Embryonic facial prominence (tissue), 1 donor: ENCODE results near the gene FAM200A.
"Not testable (repeated sequence)": the region's sequence is repeated elsewhere in the genome, so short reads cannot be mapped to it uniquely, and the experiment has no call there.

Source experiments
- DNase-seq: peaks from one replicate; pipeline ENCODE4 v3.0.0-alpha.2; 2016; ENCODE audit errors: extremely low spot score

The FAM200A gene

GRCh38 chr7:99504281-99504602 lies 47.7 kb downstream of the FAM200A start:
- peak; percentile 95 for DNase-seq

- DNase-seq = not testable (repeated sequence)
These were observed 50.7 kb downstream of the FAM200A start for GRCh38 chr7:99501236-99501635.

GRCh38 chr7:99500637-99501009 lies 51.3 kb downstream of the FAM200A start:
- no peak for DNase-seq

GRCh38 chr7:99499721-99500636 lies 51.9 kb downstream of the FAM200A start, which contains the start of gene ZNF394:
Gene ZNF394, minus strand, starts transcription at chr7:99500281. Its CDS starts 188 bp downstream, at chr7:99500093.
- DNase-seq = peak; percentile 74

GRCh38 chr7:99499371-99499720 lies 52.6 kb downstream of the FAM200A start:
- DNase-seq = no peak

DNA sequence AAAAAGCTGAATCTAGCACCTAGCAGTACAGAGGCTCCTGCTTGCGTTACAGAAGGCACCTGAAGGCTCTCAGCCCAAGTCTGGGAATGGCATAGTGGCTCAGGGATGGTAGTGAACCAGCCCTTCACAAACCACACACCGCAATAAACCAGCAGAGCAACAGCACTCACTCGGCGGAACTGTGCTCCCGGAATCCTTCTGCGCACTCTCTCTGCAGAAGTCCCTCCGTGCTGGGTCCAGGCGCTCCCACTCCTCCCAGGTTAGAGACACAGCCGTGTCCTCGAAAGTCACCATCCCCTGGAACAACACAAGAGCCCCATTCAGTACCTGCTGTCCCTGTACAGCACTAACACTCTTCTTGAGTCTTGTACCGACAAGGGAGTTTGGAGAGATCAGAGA lies 53.4 kb downstream of the FAM200A start:
- DNase-seq = no peak

DNA sequence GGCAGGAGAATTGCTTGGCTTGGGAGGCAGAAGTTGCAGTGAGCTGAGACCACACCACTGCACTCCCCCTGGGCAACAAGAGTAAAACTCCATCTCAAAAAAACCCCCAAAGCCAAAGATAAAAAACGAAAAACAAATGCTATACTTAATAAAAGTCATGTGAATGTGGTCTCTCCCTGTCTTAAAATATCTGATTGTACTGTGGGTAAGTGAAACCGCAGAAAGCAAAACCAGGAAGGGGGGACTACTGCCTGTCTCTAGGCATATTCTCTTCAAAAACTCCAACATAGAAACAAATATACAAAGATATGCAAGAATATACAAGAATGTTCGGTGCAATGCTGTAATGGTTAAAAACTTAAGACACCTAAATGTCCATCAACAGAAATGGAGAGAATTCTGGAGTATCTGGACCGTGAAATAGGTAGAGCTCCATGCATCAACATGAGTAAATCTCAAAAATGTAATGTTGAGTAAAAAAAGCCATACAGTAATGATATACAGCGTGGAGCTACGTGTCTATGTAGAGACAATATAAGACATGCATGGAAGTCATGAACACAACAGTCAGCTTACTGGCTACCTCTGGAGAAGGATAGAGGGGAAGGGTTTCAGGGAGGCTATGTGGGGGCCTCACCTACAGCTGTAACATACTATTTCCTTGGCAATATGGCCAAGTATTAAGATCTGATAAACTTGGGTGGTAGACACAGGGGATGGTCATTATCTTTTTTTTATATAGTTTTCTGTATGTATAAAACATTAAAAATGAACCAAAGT lies 54.0 kb downstream of the FAM200A start:
- DNase-seq = no peak
